HEK293T (cell line): ENCODE measurements around the gene SYNGAP1.

Source experiments
- CTCF ChIA-PET: fragments of 350-600 bp; formaldehyde crosslinking; extraction: SDS; loops from one replicate; lab custom pipeline; 2021; ENCODE audit warnings: antibody characterized with exemption, inconsistent platforms; lab: Yijun Ruan, JAX
- POLR2A ChIA-PET: fragments of 350-600 bp; formaldehyde crosslinking; extraction: SDS; loops from one replicate; lab custom pipeline; 2020; ENCODE audit warnings: antibody characterized with exemption, inconsistent platforms; lab: Yijun Ruan, JAX
- DNase-seq: peaks from one replicate; pipeline ENCODE4 v3.0.0; 2012; ENCODE audit warnings: mixed read lengths; ENCODE audit errors: extremely low spot score
- ARNT ChIP-seq: fragments of 450-650 bp; IDR thresholded peaks from 2 replicates; pipeline ENCODE4 v1.6.1; 2017; ENCODE audit warnings: mild to moderate bottlenecking
- BHLHE40 ChIP-seq: fragments of 450-650 bp; IDR thresholded peaks from 2 replicates; pipeline ENCODE4 v1.6.1; 2016; ENCODE audit warnings: mild to moderate bottlenecking, moderate library complexity, borderline replicate concordance
- CTBP1 ChIP-seq: fragments of 450-650 bp; IDR thresholded peaks from 2 replicates; pipeline ENCODE4 v1.6.1; 2016; ENCODE audit warnings: borderline replicate concordance
- ELF4 ChIP-seq: fragments of 450-650 bp; IDR thresholded peaks from 2 replicates; pipeline ENCODE4 v1.6.1; 2017; ENCODE audit warnings: antibody characterized with exemption
- FOXA1 ChIP-seq: fragments of 450-650 bp; IDR thresholded peaks from 2 replicates; pipeline ENCODE4 v1.6.1; 2016; ENCODE audit warnings: mild to moderate bottlenecking
- FOXK2 ChIP-seq: fragments of 450-650 bp; IDR thresholded peaks from 2 replicates; pipeline ENCODE4 v1.6.1; 2016; ENCODE audit warnings: mild to moderate bottlenecking
- FOXM1 ChIP-seq: fragments of 450-650 bp; IDR thresholded peaks from 2 replicates; pipeline ENCODE4 v1.6.1; 2017; ENCODE audit warnings: mild to moderate bottlenecking, borderline replicate concordance
- HDGF ChIP-seq: fragments of 450-650 bp; IDR thresholded peaks from 2 replicates; pipeline ENCODE4 v1.6.1; 2017; ENCODE audit warnings: antibody characterized with exemption, borderline replicate concordance
- L3MBTL2 ChIP-seq: fragments of 450-650 bp; conservative IDR thresholded peaks from 2 replicates; pipeline ENCODE4 v1.6.1; 2016; ENCODE audit warnings: mild to moderate bottlenecking
- LEF1 ChIP-seq: fragments of 450-650 bp; IDR thresholded peaks from 2 replicates; pipeline ENCODE4 v1.6.1; 2017; ENCODE audit warnings: mild to moderate bottlenecking, borderline replicate concordance
- NFRKB ChIP-seq: fragments of 450-650 bp; IDR thresholded peaks from 2 replicates; pipeline ENCODE4 v1.6.1; 2016; ENCODE audit warnings: mild to moderate bottlenecking, moderate library complexity
- SP1 ChIP-seq: fragments of 450-650 bp; IDR thresholded peaks from 2 replicates; pipeline ENCODE4 v1.6.1; 2017
- SUZ12 ChIP-seq: fragments of 450-650 bp; IDR thresholded peaks from 2 replicates; pipeline ENCODE4 v1.6.1; 2016; ENCODE audit warnings: mild to moderate bottlenecking
- TARDBP ChIP-seq: fragments of 450-650 bp; IDR thresholded peaks from 2 replicates; pipeline ENCODE4 v1.6.1; 2016
- ZNF384 ChIP-seq: fragments of 450-650 bp; IDR thresholded peaks from 2 replicates; pipeline ENCODE4 v1.6.1; 2016
- TF ChIP-seq, protein P1 (sequence below): fragments of 450-650 bp; IDR thresholded peaks from 2 replicates; pipeline ENCODE4 v1.6.1; 2016

Gene SYNGAP1

DNA sequence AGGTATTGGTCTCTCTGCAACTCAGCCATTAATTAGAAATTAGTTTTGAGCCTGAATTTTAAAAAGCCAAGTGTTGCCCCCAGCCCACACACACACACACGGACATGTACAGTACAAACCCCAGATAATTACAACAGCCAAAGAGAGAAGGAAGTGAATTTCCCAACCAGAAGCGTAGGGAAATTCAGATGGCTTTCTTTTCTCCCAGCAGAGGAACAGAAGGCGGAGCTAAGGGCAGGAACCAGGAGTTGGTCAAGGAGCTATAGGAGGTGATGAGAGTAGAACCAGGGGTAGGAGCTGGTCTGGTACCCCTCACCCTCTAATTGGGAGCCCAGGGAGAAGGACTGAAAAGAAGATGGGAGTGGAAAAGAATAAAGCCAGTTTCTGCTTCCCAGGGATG lies 30.6 kb downstream of the SYNGAP1 start:
- TF ChIP-seq SUZ12 (no peak), NFRKB (no peak), ARNT (no peak), TARDBP (no peak), HDGF (no peak), BHLHE40 (no peak), CTBP1 (no peak), L3MBTL2 (no peak), LEF1 (no peak), FOXM1 (no peak)
- POLR2A ChIA-PET, result interaction anchor here (0.6 to 1.4 kb wide), 3 partner anchors 9 to 129 kb away, joined by 3 read pairs; no protein-coding TSS in a partner anchor
- no peak for DNase-seq

GRCh38 chr6:33451606-33452005 lies 31.7 kb downstream of the SYNGAP1 start:
- TF ChIP-seq FOXK2, result no peak
- no peak for TF ChIP-seq BHLHE40
- TF ChIP-seq TARDBP, result no peak
- no peak for TF ChIP-seq CTBP1
- ChIA-PET CTCF (no interaction called here), POLR2A (interaction anchor here (3.6 kb wide), 1 partner anchor 11 kb away, joined by 18 read pairs; no protein-coding TSS in a partner anchor)
- DNase-seq, result no peak

More for the DNA sequence above, 30.6 kb downstream of the SYNGAP1 start:
- CTCF ChIA-PET, result no interaction called here

DNA sequence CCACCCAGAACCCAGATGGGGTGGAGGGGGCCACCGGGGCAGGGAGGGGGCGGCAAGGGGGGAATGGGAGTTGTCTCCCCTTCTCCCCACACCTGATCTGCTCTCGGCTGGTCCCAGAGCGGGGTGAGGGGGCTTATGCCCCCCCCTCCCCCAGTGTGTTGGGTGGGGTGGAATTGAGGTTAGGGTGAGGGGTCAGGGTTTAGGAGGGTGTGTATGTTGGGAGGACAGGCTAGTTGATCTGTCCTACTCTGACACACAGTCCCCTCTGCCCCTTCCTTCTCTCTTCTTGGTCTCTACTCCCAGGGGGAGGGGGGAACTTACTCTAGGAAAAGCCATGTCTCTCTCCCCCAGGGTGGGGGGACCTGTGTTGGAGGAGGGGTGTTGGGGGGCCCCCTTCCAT lies 32.6 kb downstream of the SYNGAP1 start:
- ChIA-PET POLR2A (interaction anchor here (3.6 kb wide), 1 partner anchor 12 kb away, joined by 18 read pairs; no protein-coding TSS in a partner anchor), CTCF (no interaction called here)
- DNase-seq, result no peak
- TF ChIP-seq ELF4 (no peak), ARNT (no peak), NFRKB (no peak), BHLHE40 (no peak), TARDBP (no peak)

GRCh38 chr6:33453393-33454008 lies 33.6 kb downstream of the SYNGAP1 start:
- DNase-seq, result no peak
- ChIA-PET POLR2A (interaction anchor here (0.7 to 3.6 kb wide), 17 partner anchors 8 to 182 kb away, joined by 3 to 18 read pairs (median 5); partner anchors contain the start of genes CUTA, RPS18, VPS52 and ZBTB22), CTCF (interaction anchor here (0.8 kb wide), 1 partner anchor 28 kb away, joined by 4 read pairs; no protein-coding TSS in a partner anchor)
- no peak for TF ChIP-seq CTBP1

DNA sequence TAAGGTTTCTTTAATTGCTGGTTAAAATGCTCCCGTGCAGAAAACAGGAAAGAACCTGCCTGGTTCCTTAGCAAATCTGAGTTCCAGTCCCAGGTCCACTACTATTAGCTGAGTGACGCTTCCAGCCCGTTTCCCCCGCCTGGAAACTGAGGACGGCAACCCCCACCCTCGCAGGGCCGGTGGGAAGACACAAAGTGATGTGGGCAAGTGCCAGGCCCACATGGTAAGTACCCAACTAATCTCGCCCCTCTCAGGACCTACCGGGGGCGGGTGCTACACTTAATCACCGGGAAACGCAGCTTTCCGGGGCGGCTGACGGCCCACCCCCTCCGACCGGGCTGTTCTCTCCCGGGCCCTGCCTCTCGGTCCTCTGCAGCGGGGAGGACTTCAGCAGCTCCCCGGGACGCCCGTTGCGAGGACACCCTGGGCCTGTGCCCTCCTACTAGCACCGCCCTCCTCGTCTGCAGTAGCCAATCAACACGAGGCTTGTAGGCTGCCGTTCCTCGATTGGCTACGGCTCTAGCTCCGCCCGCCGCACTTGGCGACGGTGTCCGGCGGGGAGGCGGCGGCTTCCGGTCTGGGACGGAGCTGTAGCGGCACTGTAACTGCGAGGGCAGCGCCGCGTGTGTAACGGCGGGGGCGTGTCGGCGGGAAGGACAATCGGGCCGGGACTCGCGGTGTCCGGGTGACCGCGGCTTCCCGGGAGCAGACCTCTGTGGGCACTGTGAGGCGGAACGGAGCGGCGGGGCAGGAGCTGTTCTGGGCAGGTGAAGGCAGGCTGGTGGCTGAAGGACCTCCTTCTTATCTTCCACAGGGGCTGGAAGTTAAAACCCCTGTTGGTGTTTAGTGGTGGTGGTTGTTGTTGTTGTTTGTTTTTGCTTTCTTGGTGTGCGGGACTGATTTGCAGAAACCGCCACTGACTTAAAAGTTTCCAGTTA lies 34.4 kb downstream of the SYNGAP1 start, which contains the start of gene ZBTB9:
Gene ZBTB9 (plus strand): TSS at position 568 of the 938 bp plus-strand sequence. CDS start 525 bp downstream, outside the sequence.
- peak; percentile 48; the same call in 1 of the 2 replicates for TF ChIP-seq ELF4
- TF ChIP-seq NFRKB, result no peak
- TF ChIP-seq TARDBP, result no peak
- no peak for TF ChIP-seq BHLHE40
- TF ChIP-seq, protein P1, sequence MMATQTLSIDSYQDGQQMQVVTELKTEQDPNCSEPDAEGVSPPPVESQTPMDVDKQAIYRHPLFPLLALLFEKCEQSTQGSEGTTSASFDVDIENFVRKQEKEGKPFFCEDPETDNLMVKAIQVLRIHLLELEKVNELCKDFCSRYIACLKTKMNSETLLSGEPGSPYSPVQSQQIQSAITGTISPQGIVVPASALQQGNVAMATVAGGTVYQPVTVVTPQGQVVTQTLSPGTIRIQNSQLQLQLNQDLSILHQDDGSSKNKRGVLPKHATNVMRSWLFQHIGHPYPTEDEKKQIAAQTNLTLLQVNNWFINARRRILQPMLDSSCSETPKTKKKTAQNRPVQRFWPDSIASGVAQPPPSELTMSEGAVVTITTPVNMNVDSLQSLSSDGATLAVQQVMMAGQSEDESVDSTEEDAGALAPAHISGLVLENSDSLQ, result no peak
- TF ChIP-seq ARNT, result no peak
- TF ChIP-seq L3MBTL2, result peak; percentile 94
- TF ChIP-seq FOXA1, result no peak
- TF ChIP-seq FOXK2, result no peak
- POLR2A ChIA-PET, result interaction anchor here (0.7 to 3.6 kb wide), 26 partner anchors 9 to 257 kb away, joined by 3 to 18 read pairs (median 4); partner anchors contain the start of genes BAK1, CUTA, RPS18 and UQCC2
- peak; percentile 98 for DNase-seq
- CTCF ChIA-PET, result interaction anchor here (0.8 kb wide), 2 partner anchors 29 to 64 kb away, joined by 3 to 4 read pairs; no protein-coding TSS in a partner anchor

- no peak for DNase-seq
- POLR2A ChIA-PET, result interaction anchor here (0.9 to 3.6 kb wide), 16 partner anchors 8 to 256 kb away, joined by 3 to 18 read pairs (median 5); partner anchors contain the start of genes BAK1, CUTA, RPS18 and UQCC2
- TF ChIP-seq BHLHE40, result no peak
- TF ChIP-seq L3MBTL2, result no peak
- no peak for TF ChIP-seq FOXM1
- TF ChIP-seq ELF4, result no peak
- TF ChIP-seq CTBP1, result no peak
- TF ChIP-seq LEF1, result no peak
- TF ChIP-seq FOXK2, result no peak
- no peak for TF ChIP-seq SP1
- TF ChIP-seq FOXA1, result no peak
- CTCF ChIA-PET, result no interaction called here
Measured at GRCh38 chr6:33455051-33455450, 35.2 kb downstream of the SYNGAP1 start.

GRCh38 chr6:33456156-33456555 lies 36.3 kb downstream of the SYNGAP1 start:
- ChIA-PET CTCF (no interaction called here), POLR2A (interaction anchor here (1.0 kb wide), 1 partner anchor 25 kb away, joined by 3 read pairs; no protein-coding TSS in a partner anchor)
- TF ChIP-seq CTBP1 (no peak), TARDBP (no peak), SP1 (no peak), FOXA1 (no peak), NFRKB (no peak), L3MBTL2 (no peak), ARNT (no peak), HDGF (no peak), BHLHE40 (no peak), SUZ12 (no peak), ZNF384 (no peak), LEF1 (no peak), FOXM1 (no peak), ELF4 (no peak), FOXK2 (no peak)
- TF ChIP-seq, protein P1, result no peak
- no peak for DNase-seq
